HepG2 (cell line): ENCODE measurements around the gene ELOVL5. TPM values are rescaled to one million over a fixed set of nuclear protein-coding genes. Genes with fewer than 3 reads are reported as not detected.

ENCODE experiments used
- ATAC-seq: fragments of 200-7000 bp; cut with Tn5 transposase; 3 replicates; pipeline ENCODE4 v1.9.1; 2020; ENCODE audit warnings: mild to moderate bottlenecking, moderate library complexity
- BruUV-seq: library from RNA; stranded (reverse); fragments of 400-500 nt; replicated peaks from 2 replicates; lab custom pipeline; 2021; lab: Mats Ljungman, UMichigan
- CTCF ChIA-PET: fragments of 300-600 bp; formaldehyde crosslinking; extraction: SDS; loops from one replicate; lab custom pipeline; 2021; ENCODE audit warnings: low total read pairs, inconsistent platforms, low intra/inter-chr PET ratio; lab: Yijun Ruan, JAX
- POLR2A ChIA-PET: fragments of 350-600 bp; sonication (Branson Sonifier 250); formaldehyde crosslinking; loops from one replicate; lab custom pipeline; 2020; ENCODE audit warnings: antibody characterized with exemption, inconsistent platforms; lab: Yijun Ruan, JAX
- DNase-seq: peaks from one replicate; pipeline ENCODE4 v3.0.0-alpha.2; 2015; ENCODE audit warnings: low spot score
- FAIRE-seq: peaks from 3 replicates; lab custom pipeline; 2011; peaks lifted over from hg19 to GRCh38; lab: Jason Lieb, UNC
- H2AFZ ChIP-seq: one replicate; pipeline ENCODE4 v1.6.1; 2011; ENCODE audit warnings: low read length, inconsistent platforms
- H3K27ac ChIP-seq: fragments of 300-600 bp; 3 replicates; pipeline ENCODE4 v1.8.0; 2011; ENCODE audit warnings: mixed run types, mild to moderate bottlenecking, mixed read lengths, low read length, inconsistent platforms; ENCODE audit not compliant: insufficient read depth; ENCODE audit errors: extremely low read length
- H3K27me3 ChIP-seq, 2 experiments: fragments of 200-600 bp in 1 of 2; 2 replicates in 1 of 2; 3 replicates in 1 of 2; pipeline versions ENCODE4 v1.6.0 to v1.8.0; 2011; ENCODE audit warnings: low read length in 2 of 2, mild to moderate bottlenecking in 2 of 2, moderate library complexity in 2 of 2, inconsistent platforms in 1 of 2; ENCODE audit not compliant: insufficient read depth in 2 of 2, control insufficient read depth in 1 of 2
- H3K36me3 ChIP-seq, 2 experiments: fragments of 200-600 bp in 1 of 2; replicated peaks in 1 of 2; 2 replicates in 1 of 2; 3 replicates in 1 of 2; pipeline versions ENCODE4 v1.5.1 to v1.8.0; 2011; ENCODE audit warnings: low read length in 2 of 2, inconsistent platforms in 1 of 2; ENCODE audit not compliant: insufficient read depth in 2 of 2, control insufficient read depth in 1 of 2
- H3K4me1 ChIP-seq: 2 replicates; pipeline ENCODE4 v1.5.1; 2012; ENCODE audit warnings: low read length, inconsistent platforms; ENCODE audit not compliant: insufficient read depth
- H3K4me2 ChIP-seq: 2 replicates; pipeline ENCODE4 v1.6.0; 2011; ENCODE audit warnings: low read depth, low read length, inconsistent platforms
- H3K4me3 ChIP-seq, 3 experiments: fragments of 200-600 bp in 1 of 3; sonication (generic), shearing (Covaris generic) in 1 of 3; replicated peaks in 1 of 3; 2 replicates each; pipeline ENCODE4 v1.5.1; 2011 to 2016; ENCODE audit warnings: low read length in 3 of 3, inconsistent platforms in 2 of 3, low read depth in 2 of 3, mild to moderate bottlenecking in 2 of 3, control low read depth in 1 of 3, mixed read lengths in 1 of 3; ENCODE audit not compliant: insufficient read depth in 1 of 3
- H3K79me2 ChIP-seq: one replicate; pipeline ENCODE4 v1.6.1; 2011; ENCODE audit warnings: low read length, inconsistent platforms; ENCODE audit not compliant: insufficient read depth
- H3K9ac ChIP-seq: 2 replicates; pipeline ENCODE4 v1.6.0; 2011; ENCODE audit warnings: mild to moderate bottlenecking, low read depth, low read length, inconsistent platforms; ENCODE audit not compliant: insufficient read depth
- H3K9me3 ChIP-seq: 2 replicates; pipeline ENCODE4 v1.5.1; 2012; ENCODE audit warnings: mild to moderate bottlenecking, low read length
- H4K20me1 ChIP-seq: 2 replicates; pipeline ENCODE4 v1.6.0; 2011; ENCODE audit warnings: inconsistent platforms, mild to moderate bottlenecking, low read length, moderate library complexity; ENCODE audit not compliant: insufficient read depth
- CEBPB ChIP-seq: IDR thresholded peaks from 2 replicates; pipeline ENCODE4 v1.6.1; 2011; ENCODE audit warnings: low read depth, low read length, improper control_type of control experiment, borderline replicate concordance
- DNMT1 ChIP-seq: sonication (generic); formaldehyde crosslinking; IDR thresholded peaks from 2 replicates; pipeline ENCODE4 v1.5.1; 2020; ENCODE audit warnings: mild to moderate bottlenecking, missing genetic modification reagents
- HMGA1 ChIP-seq: sonication (generic); formaldehyde crosslinking; conservative IDR thresholded peaks from 2 replicates; pipeline ENCODE4 v1.4.0; 2020; ENCODE audit warnings: missing genetic modification reagents
- HOMEZ ChIP-seq: IDR thresholded peaks from 2 replicates; pipeline ENCODE4 v1.6.1; 2016; ENCODE audit warnings: low read depth
- KAT8 ChIP-seq: IDR thresholded peaks from 2 replicates; pipeline ENCODE4 v1.6.1; 2016; ENCODE audit warnings: missing genetic modification reagents, missing compliant biosample characterization
- MED13 ChIP-seq: sonication (generic); formaldehyde crosslinking; IDR thresholded peaks from 2 replicates; pipeline ENCODE4 v1.5.0; 2020; ENCODE audit warnings: missing genetic modification reagents
- MEIS1 ChIP-seq: sonication (generic); formaldehyde crosslinking; IDR thresholded peaks from 2 replicates; pipeline ENCODE4 v1.9.0; 2021; ENCODE audit warnings: mild to moderate bottlenecking, missing genetic modification reagents, moderate library complexity, borderline replicate concordance
- MEIS2 ChIP-seq: sonication (generic); formaldehyde crosslinking; IDR thresholded peaks from 2 replicates; pipeline ENCODE4 v1.9.0; 2021; ENCODE audit warnings: mild to moderate bottlenecking, missing genetic modification reagents
- NFKB2 ChIP-seq: sonication (generic); formaldehyde crosslinking; IDR thresholded peaks from 2 replicates; pipeline ENCODE4 v1.4.0; 2020; ENCODE audit warnings: missing genetic modification reagents, borderline replicate concordance
- NFYB ChIP-seq: sonication (generic); formaldehyde crosslinking; IDR thresholded peaks from 2 replicates; pipeline ENCODE4 v1.4.0; 2020; ENCODE audit warnings: missing genetic modification reagents
- ZBTB26 ChIP-seq: IDR thresholded peaks from 2 replicates; pipeline ENCODE4 v1.6.1; 2016; ENCODE audit warnings: missing compliant biosample characterization, missing genetic modification reagents, borderline replicate concordance
- ZNF329 ChIP-seq: sonication (generic); formaldehyde crosslinking; IDR thresholded peaks from 2 replicates; pipeline ENCODE4 v1.9.0; 2021; ENCODE audit warnings: low read depth, mild to moderate bottlenecking, missing genetic modification reagents
- ZNF367 ChIP-seq: sonication (generic); formaldehyde crosslinking; IDR thresholded peaks from 2 replicates; pipeline ENCODE4 v1.4.0; 2020; ENCODE audit warnings: missing genetic modification reagents, borderline replicate concordance
- ZNF414 ChIP-seq: sonication (generic); formaldehyde crosslinking; IDR thresholded peaks from 2 replicates; pipeline ENCODE4 v1.5.0; 2020; ENCODE audit warnings: missing genetic modification reagents
- ZNF558 ChIP-seq: sonication (generic); formaldehyde crosslinking; IDR thresholded peaks from 2 replicates; pipeline ENCODE4 v1.9.0; 2022; ENCODE audit warnings: mild to moderate bottlenecking, missing genetic modification reagents, borderline replicate concordance
- WGBS: methylation state at CpG from one replicate; pipeline ENCODE4 v1.1.6; 2017; ENCODE audit warnings: low lambda C conversion rate; 5-methylcytosine and 5-hydroxymethylcytosine counted together
- in situ Hi-C: cut with HindIII; loops from 2 replicates; pipeline ENCODE4 v1.10.0; 2017; ENCODE audit warnings: low pct_unique_long_range_greater_than_20kb; ENCODE audit not compliant: extremely low pct_ligation_motif_present
- intact Hi-C: fragments of 100-400 bp; cut with micrococcal nuclease; formaldehyde crosslinking; loops from one replicate; pipeline ENCODE4 v1.10.0; 2022; ENCODE audit not compliant: unreplicated experiment
- polyA plus RNA-seq, 8 experiments: library from polyadenylated mRNA; depleted of rRNA in 3 of 8; stranded (reverse) in 7 of 8; unstranded in 1 of 8; fragments of >200 nt; fragmentation: Illumina TruSeq in 4 of 8; extraction: Trizol in 4 of 8; gene quantifications; 2 replicates each; pipeline versions ENCODE4 v1.2.1 to v1.2.3, GENCODE V29; 2011 to 2016; ENCODE audit warnings: low read depth in 4 of 8, missing spikeins in 1 of 8, mixed read lengths in 1 of 8; ENCODE audit not compliant: insufficient read depth in 1 of 8
- total RNA-seq, 5 experiments: library from RNA; depleted of rRNA; stranded (reverse); fragments of >200 nt; fragmentation: Illumina TruSeq; extraction: Trizol; gene quantifications; 2 replicates each; pipeline ENCODE4 v1.2.3, GENCODE V29; 2016; ENCODE audit warnings: low read depth in 1 of 5

ELOVL5 gene
- total and polyA plus RNA-seq, 2 of the 13 experiments (the other 11 are each of a cell fraction or from before 2014, with no cell fraction given) = 50.1 to 72.4 TPM

- no TSS peak for BruUV-seq
- Histone ChIP-seq H3K4me1 (peaks cover 22% of the 10 kb centered on the region), H3K9me3 (no peaks in the 10 kb centered on the region), H3K36me3 (no peaks in the 10 kb centered on the region)
- intact Hi-C loops (loop anchor here (5.0 kb wide), 1 partner anchor 173 kb away; no protein-coding TSS in a partner anchor), in situ Hi-C loops (no loop called here)
- POLR2A ChIA-PET = no interaction called here
- DNase-seq = no peak
- no peak for TF ChIP-seq MED13
- no peak for TF ChIP-seq MEIS1 (CRISPR knock-in tag)
- TF ChIP-seq HMGA1 = no peak
- TF ChIP-seq ZBTB26 (CRISPR knock-in tag) = no peak
- TF ChIP-seq NFKB2 = no peak
- no peak for TF ChIP-seq ZNF329 (CRISPR knock-in tag)
- no peak for TF ChIP-seq ZNF558 (CRISPR knock-in tag)
- TF ChIP-seq ZNF414 (CRISPR knock-in tag) = no peak
- no peak for TF ChIP-seq DNMT1
- no peak for TF ChIP-seq CEBPB
- no peak for TF ChIP-seq MEIS2 (CRISPR knock-in tag)
- TF ChIP-seq NFYB = no peak
- no peak for TF ChIP-seq KAT8 (CRISPR knock-in tag)
- no peak for TF ChIP-seq HOMEZ (CRISPR knock-in tag)
- no peak for TF ChIP-seq ZNF367 (CRISPR knock-in tag)
- TF ChIP-seq, all 625 proteins: peak for 0
- Histone ChIP-seq H3K4me3 (no peak overlapping the region), H4K20me1 (peaks cover 22% of the 10 kb centered on the region; the same call in 1 of the 2 replicates), H2AFZ (no peak overlapping the region), H3K9ac (no peak overlapping the region), H3K27ac (no peak overlapping the region), H3K79me2 (peaks cover 69% of the 10 kb centered on the region), H3K27me3 (peaks cover 0 to 6% of the 10 kb centered on the region in 2 experiments; a peak in 2 of 5 replicates), H3K4me2 (no peak overlapping the region)
- FAIRE-seq = no peak
- CTCF ChIA-PET = no interaction called here
- WGBS = 92% methylated on average over 1 of the region's 1 CpG
- no peak for ATAC-seq
These were observed 3.8 kb downstream of the ELOVL5 start for GRCh38 chr6:53344969-53345368.
